ACC112 (cell line): Measurements from ENCODE around the gene BLM.

Experiments used
- H2AFZ ChIP-seq: fragments of 200-600 bp; sonication (generic); one replicate; pipeline ENCODE4 v1.6.0; 2017; ENCODE audit warnings: antibody characterized with exemption, low read length; ENCODE audit not compliant: unreplicated experiment
- H3K27ac ChIP-seq: fragments of 200-600 bp; sonication (generic); 2 replicates; pipeline ENCODE4 v1.5.1; 2014; ENCODE audit warnings: low read depth, mild to moderate bottlenecking, antibody characterized with exemption, low read length, moderate library complexity
- H3K27me3 ChIP-seq: fragments of 200-600 bp; sonication (generic); 2 replicates; pipeline ENCODE4 v1.6.1; 2014; ENCODE audit warnings: mild to moderate bottlenecking, antibody characterized with exemption, low read length, moderate library complexity, mixed read lengths; ENCODE audit not compliant: insufficient read depth
- H3K36me3 ChIP-seq: fragments of 200-600 bp; sonication (generic); 2 replicates; pipeline ENCODE4 v1.6.1; 2016; ENCODE audit warnings: mild to moderate bottlenecking, antibody characterized with exemption, low read length, moderate library complexity, mixed read lengths; ENCODE audit not compliant: insufficient read depth
- H3K4me1 ChIP-seq: fragments of 200-600 bp; sonication (generic); one replicate; pipeline ENCODE4 v1.6.1; 2016; ENCODE audit warnings: low read length, mixed read lengths; ENCODE audit not compliant: insufficient read depth, unreplicated experiment, control insufficient read depth
- H3K4me3 ChIP-seq: fragments of 200-600 bp; sonication (generic); 2 replicates; pipeline ENCODE4 v1.5.1; 2014; ENCODE audit warnings: mild to moderate bottlenecking, low read depth, low read length
- H3K79me2 ChIP-seq: fragments of 200-600 bp; sonication (generic); one replicate; pipeline ENCODE4 v1.6.0; 2016; ENCODE audit warnings: low read length; ENCODE audit not compliant: control insufficient read depth, unreplicated experiment, insufficient read depth

BLM gene

GRCh38 chr15:90761629-90762028 lies 44.5 kb downstream of the BLM start:
- Histone ChIP-seq H3K4me3 (no peak overlapping the region), H3K4me1 (peaks cover 12% of the 10 kb centered on the region), H3K36me3 (no peaks in the 10 kb centered on the region), H3K27ac (peak overlapping the region; percentile 34; the same call in 1 of the 2 replicates), H3K79me2 (no peaks in the 10 kb centered on the region), H3K27me3 (no peaks in the 10 kb centered on the region), H2AFZ (no peak overlapping the region)

GRCh38 chr15:90762109-90762508 lies 45.0 kb downstream of the BLM start:
- 0 out of 2 replicates have a peak overlapping the region, but pooled peaks have one; percentile 34 for H3K27ac ChIP-seq
- H3K27me3 ChIP-seq = no peaks in the 10 kb centered on the region
- H3K4me3 ChIP-seq = no peak overlapping the region
- no peaks in the 10 kb centered on the region for H3K79me2 ChIP-seq
- H2AFZ ChIP-seq = no peak overlapping the region
- H3K36me3 ChIP-seq = no peaks in the 10 kb centered on the region
- peaks cover 12% of the 10 kb centered on the region for H3K4me1 ChIP-seq

GRCh38 chr15:90763366-90764099 lies 46.4 kb downstream of the BLM start:
- Histone ChIP-seq H3K4me1 (peaks cover 12% of the 10 kb centered on the region), H3K79me2 (no peaks in the 10 kb centered on the region), H3K4me3 (no peak overlapping the region), H3K27me3 (no peaks in the 10 kb centered on the region), H3K36me3 (no peaks in the 10 kb centered on the region), H2AFZ (no peak overlapping the region), H3K27ac (no peak overlapping the region)

GRCh38 chr15:90765531-90765930 lies 48.4 kb downstream of the BLM start:
- Histone ChIP-seq H2AFZ (no peak overlapping the region), H3K27ac (no peak overlapping the region), H3K27me3 (no peaks in the 10 kb centered on the region), H3K36me3 (no peaks in the 10 kb centered on the region), H3K4me1 (peaks cover 12% of the 10 kb centered on the region), H3K4me3 (no peak overlapping the region), H3K79me2 (no peaks in the 10 kb centered on the region)

GRCh38 chr15:90765966-90766365 lies 48.8 kb downstream of the BLM start:
- Histone ChIP-seq H3K27me3 (no peaks in the 10 kb centered on the region), H2AFZ (no peak overlapping the region), H3K4me3 (no peak overlapping the region), H3K36me3 (no peaks in the 10 kb centered on the region), H3K27ac (no peak overlapping the region), H3K79me2 (no peaks in the 10 kb centered on the region), H3K4me1 (peaks cover 12% of the 10 kb centered on the region)

GRCh38 chr15:90769375-90769774 lies 52.2 kb downstream of the BLM start:
- Histone ChIP-seq H3K4me1 (no peaks in the 10 kb centered on the region), H3K4me3 (no peak overlapping the region), H3K27me3 (no peaks in the 10 kb centered on the region), H2AFZ (no peak overlapping the region), H3K36me3 (no peaks in the 10 kb centered on the region), H3K79me2 (no peaks in the 10 kb centered on the region), H3K27ac (no peak overlapping the region)

GRCh38 chr15:90773485-90773884 lies 56.3 kb downstream of the BLM start:
- no peak overlapping the region for H3K27ac ChIP-seq
- H3K27me3 ChIP-seq = no peaks in the 10 kb centered on the region
- no peak overlapping the region for H3K4me3 ChIP-seq
- H2AFZ ChIP-seq = no peak overlapping the region
- peaks cover 5% of the 10 kb centered on the region; the same call in 1 of the 2 replicates for H3K36me3 ChIP-seq
- no peaks in the 10 kb centered on the region for H3K79me2 ChIP-seq
- H3K4me1 ChIP-seq = peaks cover 5% of the 10 kb centered on the region

GRCh38 chr15:90774731-90775514 lies 57.8 kb downstream of the BLM start:
- no peaks in the 10 kb centered on the region for H3K79me2 ChIP-seq
- peaks cover 5% of the 10 kb centered on the region; the same call in 1 of the 2 replicates for H3K36me3 ChIP-seq
- peaks cover 5% of the 10 kb centered on the region for H3K4me1 ChIP-seq
- peak overlapping the region; percentile 31; the same call in 1 of the 2 replicates for H3K4me3 ChIP-seq
- no peaks in the 10 kb centered on the region for H3K27me3 ChIP-seq
- H3K27ac ChIP-seq = 0 out of 2 replicates have a peak overlapping the region, but pooled peaks have one; percentile 23
- H2AFZ ChIP-seq = no peak overlapping the region

GRCh38 chr15:90780916-90781315 lies 63.8 kb downstream of the BLM start:
- H3K36me3 ChIP-seq = peaks cover 5% of the 10 kb centered on the region; the same call in 1 of the 2 replicates
- H3K79me2 ChIP-seq = no peaks in the 10 kb centered on the region
- H3K27me3 ChIP-seq = no peaks in the 10 kb centered on the region
- no peak overlapping the region for H3K4me3 ChIP-seq
- no peak overlapping the region for H3K27ac ChIP-seq
- no peak overlapping the region for H2AFZ ChIP-seq
- H3K4me1 ChIP-seq = no peaks in the 10 kb centered on the region

GRCh38 chr15:90782442-90782841 lies 65.3 kb downstream of the BLM start:
- no peaks in the 10 kb centered on the region for H3K79me2 ChIP-seq
- H3K27me3 ChIP-seq = no peaks in the 10 kb centered on the region
- H3K27ac ChIP-seq = no peak overlapping the region
- H3K4me3 ChIP-seq = no peak overlapping the region
- H2AFZ ChIP-seq = no peak overlapping the region
- H3K4me1 ChIP-seq = no peaks in the 10 kb centered on the region
- 0 out of 2 replicates have a peak, but pooled peaks cover 3% of the 10 kb centered on the region for H3K36me3 ChIP-seq
